ENCODE measurements around the gene SHMT2.

Gene SHMT2

GRCh38 chr12:57203791-57204190 is 25.7 kb upstream of the SHMT2 start:
- TF ChIP-seq CTCF (IDR thresholded peaks at IDR 0.05; ENCODE audit: low read depth, low read length) = no peak

GRCh38 chr12:57204454-57204853 is 25.1 kb upstream of the SHMT2 start:
- H3K4me3 ChIP-seq (ENCODE audit: low read depth, low read length) = no peak overlapping the region
- no peak for TF ChIP-seq CTCF (IDR thresholded peaks at IDR 0.05; ENCODE audit: low read depth, low read length)

More at GRCh38 chr12:57203791-57204190, 25.7 kb upstream of the SHMT2 start:
- no peak overlapping the region for H3K4me3 ChIP-seq (ENCODE audit: low read depth, low read length)

- TF ChIP-seq CTCF (IDR thresholded peaks at IDR 0.05; ENCODE audit: low read depth, low read length) = no peak
- no peak overlapping the region for H3K4me3 ChIP-seq (ENCODE audit: low read depth, low read length)
These were observed 24.3 kb upstream of the SHMT2 start for GRCh38 chr12:57205186-57205585.

GRCh38 chr12:57205931-57206330 is 23.6 kb upstream of the SHMT2 start:
- no peak for TF ChIP-seq CTCF (IDR thresholded peaks at IDR 0.05; ENCODE audit: low read depth, low read length)
- no peak overlapping the region for H3K4me3 ChIP-seq (ENCODE audit: low read depth, low read length)

GRCh38 chr12:57207731-57208630 is 21.5 kb upstream of the SHMT2 start:
- TF ChIP-seq CTCF (IDR thresholded peaks at IDR 0.05; ENCODE audit: low read depth, low read length) = no peak
- H3K4me3 ChIP-seq (ENCODE audit: low read depth, low read length) = no peak overlapping the region

- no peak overlapping the region for H3K4me3 ChIP-seq (ENCODE audit: low read depth, low read length)
- TF ChIP-seq CTCF (IDR thresholded peaks at IDR 0.05; ENCODE audit: low read depth, low read length) = no peak
These were observed 20.8 kb upstream of the SHMT2 start for GRCh38 chr12:57208631-57209282.

GRCh38 chr12:57209916-57210315 is 19.6 kb upstream of the SHMT2 start:
- no peak overlapping the region for H3K4me3 ChIP-seq (ENCODE audit: low read depth, low read length)
- TF ChIP-seq CTCF (IDR thresholded peaks at IDR 0.05; ENCODE audit: low read depth, low read length) = no peak
